GM12878 (cell line): Measurements from ENCODE around the gene LIX1L. TPM values are rescaled to one million over a fixed set of nuclear protein-coding genes. Genes with fewer than 3 reads are reported as not detected.

Experiments
- ATAC-seq: fragments of 200-7000 bp; cut with Tn5 transposase; 3 replicates; pipeline ENCODE4 v1.9.1; 2020; ENCODE audit warnings: mild to moderate bottlenecking, moderate library complexity
- BruUV-seq: library from RNA; stranded (reverse); fragments of 400-500 nt; replicated peaks from 2 replicates; lab custom pipeline; 2021; lab: Mats Ljungman, UMichigan
- CTCF ChIA-PET: fragments of 300-600 bp; sonication (Branson Sonifier 250); formaldehyde crosslinking; extraction: SDS; loops from one replicate; lab custom pipeline; 2021; ENCODE audit warnings: inconsistent platforms; lab: Yijun Ruan, JAX
- POLR2A ChIA-PET: fragments of 350-600 bp; formaldehyde crosslinking; extraction: SDS; loops from one replicate; lab custom pipeline; 2021; ENCODE audit warnings: inconsistent platforms; lab: Charles Lee
- RAD21 ChIA-PET: fragments of 300-600 bp; sonication (Branson Sonifier 250); formaldehyde crosslinking; loops from one replicate; lab custom pipeline; 2023; ENCODE audit warnings: antibody characterized with exemption; ENCODE audit not compliant: unreplicated experiment; lab: Charles Lee
- SMC1A ChIA-PET: fragments of 300-600 bp; sonication (Branson Sonifier 250); formaldehyde crosslinking; loops from one replicate; lab custom pipeline; 2023; ENCODE audit not compliant: unreplicated experiment, uncharacterized antibody; lab: Charles Lee
- DNase-seq: peaks from one replicate; pipeline ENCODE4 v3.0.0-alpha.2; 2011; ENCODE audit warnings: low read depth, low spot score
- FAIRE-seq: peaks from 3 replicates; lab custom pipeline; 2011; peaks lifted over from hg19 to GRCh38; lab: Jason Lieb, UNC
- H2AFZ ChIP-seq: 2 replicates; pipeline ENCODE4 v1.6.0; 2011; ENCODE audit warnings: low read depth, low read length, control low read depth; ENCODE audit not compliant: control insufficient read depth
- H3K27ac ChIP-seq: 2 replicates; pipeline ENCODE4 v1.5.1; 2011; ENCODE audit warnings: control low read depth; ENCODE audit not compliant: control insufficient read depth, insufficient read depth
- H3K27me3 ChIP-seq, 2 experiments: replicated peaks in 1 of 2; 2 replicates each; pipeline versions ENCODE4 v1.6.0 to v1.6.1; 2011; ENCODE audit warnings: low read length in 1 of 2; ENCODE audit not compliant: control insufficient read depth in 2 of 2, insufficient read depth in 2 of 2
- H3K36me3 ChIP-seq, 2 experiments: 2 replicates each; pipeline ENCODE4 v1.5.1; 2011; ENCODE audit warnings: low read length in 1 of 2; ENCODE audit not compliant: control insufficient read depth in 2 of 2, insufficient read depth in 2 of 2
- H3K4me1 ChIP-seq: 2 replicates; pipeline ENCODE4 v1.6.1; 2011; ENCODE audit warnings: mild to moderate bottlenecking, low read length, moderate library complexity, mixed read lengths; ENCODE audit not compliant: control insufficient read depth, insufficient read depth
- H3K4me2 ChIP-seq: 2 replicates; pipeline ENCODE4 v1.6.0; 2011; ENCODE audit warnings: control low read depth; ENCODE audit not compliant: control insufficient read depth, insufficient read depth
- H3K4me3 ChIP-seq: fragments of 200-600 bp; sonication (generic); 2 replicates; pipeline ENCODE4 v1.5.1; 2016
- H3K79me2 ChIP-seq: 2 replicates; pipeline ENCODE4 v1.6.0; 2011; ENCODE audit warnings: low read length; ENCODE audit not compliant: control insufficient read depth, insufficient read depth
- H3K9ac ChIP-seq: 2 replicates; pipeline ENCODE4 v1.8.0; 2011; ENCODE audit warnings: low read length, control low read depth, mixed read lengths; ENCODE audit not compliant: control insufficient read depth, insufficient read depth
- H3K9me3 ChIP-seq: replicated peaks from 3 replicates; pipeline ENCODE4 v1.5.1; 2011; ENCODE audit warnings: mild to moderate bottlenecking, low read length; ENCODE audit not compliant: control insufficient read depth, insufficient read depth
- H4K20me1 ChIP-seq: 2 replicates; pipeline ENCODE4 v1.6.0; 2011; ENCODE audit not compliant: control insufficient read depth, insufficient read depth
- CEBPB ChIP-seq, 2 experiments: fragments of 150-350 bp in 1 of 2; IDR thresholded peaks; 2 replicates each; pipeline ENCODE4 v1.6.1; 2012 to 2014; ENCODE audit warnings: low read depth in 2 of 2, low read length in 2 of 2, borderline replicate concordance in 1 of 2, inconsistent platforms in 1 of 2
- JUNB ChIP-seq: IDR thresholded peaks from 2 replicates; pipeline ENCODE4 v1.6.1; 2016; ENCODE audit warnings: antibody characterized with exemption, mild to moderate bottlenecking
- NBN ChIP-seq: fragments of 450-650 bp; IDR thresholded peaks from 2 replicates; pipeline ENCODE4 v1.6.1; 2016
- NRF1 ChIP-seq: conservative IDR thresholded peaks from 2 replicates; pipeline ENCODE4 v1.6.1; 2011; ENCODE audit warnings: mild to moderate bottlenecking, low read depth, low read length, improper control_type of control experiment
- RCOR1 ChIP-seq: conservative IDR thresholded peaks from 2 replicates; pipeline ENCODE4 v1.6.1; 2012; ENCODE audit warnings: low read depth, low read length, improper control_type of control experiment
- STAT1 ChIP-seq: fragments of 450-650 bp; conservative IDR thresholded peaks from 2 replicates; pipeline ENCODE4 v1.6.1; 2014; ENCODE audit warnings: antibody characterized with exemption, mild to moderate bottlenecking
- TBL1XR1 ChIP-seq: IDR thresholded peaks from 2 replicates; pipeline ENCODE4 v1.6.1; 2012; ENCODE audit warnings: low read depth, low read length, improper control_type of control experiment
- ZBED1 ChIP-seq: IDR thresholded peaks from 2 replicates; pipeline ENCODE4 v1.6.1; 2016; ENCODE audit warnings: borderline replicate concordance
- WGBS: methylation state at CpG from one replicate; pipeline ENCODE4 v1.1.6; 2016; ENCODE audit warnings: low lambda C conversion rate; ENCODE audit not compliant: insufficient replicate concordance, insufficient coverage; ENCODE audit errors: missing lambda C conversion rate; 5-methylcytosine and 5-hydroxymethylcytosine counted together
- in situ Hi-C: fragments of 300-500 bp; cut with MboI; formaldehyde crosslinking; loops from 9 replicates; pipeline ENCODE4 v1.14.3; 2018; ENCODE audit warnings: mixed read lengths
- intact Hi-C: fragments of 100-400 bp; cut with micrococcal nuclease; formaldehyde crosslinking; loops from one replicate; pipeline ENCODE4 v1.14.2; 2022; ENCODE audit not compliant: unreplicated experiment
- polyA plus RNA-seq, 11 experiments: library from polyadenylated mRNA; depleted of rRNA in 4 of 11; unstranded in 6 of 11; stranded (reverse) in 5 of 11; fragments of >200 nt; fragmentation: Nextera tagmentation in 4 of 11; fragmentation: Illumina TruSeq in 1 of 11; extraction: Ambion mirVana in 4 of 11; extraction: Trizol in 1 of 11; gene quantifications; 1 replicate in 1 of 11; 2 replicates in 10 of 11; pipeline versions ENCODE4 v1.2.1 to v1.2.3, GENCODE V29; 2011 to 2016; ENCODE audit warnings: inconsistent platforms in 2 of 11, missing spikeins in 2 of 11, low read depth in 1 of 11
- total RNA-seq, 4 experiments: library from RNA; depleted of rRNA in 3 of 4; stranded (reverse); fragments of >200 nt in 3 of 4; fragmentation: Illumina TruSeq in 1 of 4; extraction: Trizol in 1 of 4; gene quantifications; 2 replicates each; pipeline versions ENCODE4 v1.2.1 to v1.2.3, GENCODE V29; 2013 to 2021
- TF ChIP-seq, protein P1 (sequence below): fragments of 450-650 bp; IDR thresholded peaks from 2 replicates; pipeline ENCODE4 v1.6.1; 2014; ENCODE audit warnings: mild to moderate bottlenecking
- TF ChIP-seq, protein P2 (sequence below): IDR thresholded peaks from 2 replicates; pipeline ENCODE4 v1.6.1; 2011; ENCODE audit warnings: mild to moderate bottlenecking, low read depth, low read length, moderate library complexity; ENCODE audit not compliant: insufficient replicate concordance

The LIX1L gene
- total and polyA plus RNA-seq, 10 of the 15 experiments (the other 5 are each of a cell fraction or from before 2014, with no cell fraction given): 5.5 to 48.2 (median 15.3) TPM

DNA sequence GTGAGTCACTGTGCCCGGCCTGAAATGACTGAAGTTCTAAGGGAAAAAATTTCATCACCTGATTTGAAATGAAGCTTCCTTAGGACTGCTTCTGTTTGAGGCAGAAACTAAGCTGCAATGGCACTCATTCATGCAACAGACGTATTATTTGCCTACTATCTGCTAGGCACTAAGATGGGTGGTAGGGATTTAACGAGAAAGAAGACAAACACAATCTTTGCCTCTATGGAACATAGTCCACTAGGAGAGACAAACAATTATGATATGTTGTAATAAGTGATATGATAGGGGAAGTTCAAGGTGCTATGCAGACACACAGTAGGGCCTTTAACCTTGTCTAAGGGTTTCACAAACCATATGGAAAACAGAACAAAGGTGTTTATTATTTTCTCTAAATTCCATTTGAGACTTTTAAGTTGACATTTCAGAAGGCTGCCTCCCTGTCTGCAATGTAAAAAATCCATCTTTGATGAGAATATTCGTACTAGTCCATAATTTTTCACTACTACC, 11.3 kb downstream of the LIX1L start:
- Histone ChIP-seq H3K9me3 (no peaks in the 10 kb centered on the region), H3K79me2 (no peaks in the 10 kb centered on the region; the same call in 1 of the 2 replicates), H3K4me3 (no peak overlapping the region), H3K4me1 (no peaks in the 10 kb centered on the region), H3K4me2 (no peak overlapping the region), H3K36me3 (peaks cover 0 to 10% of the 10 kb centered on the region in 2 experiments; a peak in 1 of 4 replicates), H3K27me3 (no peaks in the 10 kb centered on the region), H4K20me1 (no peaks in the 10 kb centered on the region), H3K9ac (no peak overlapping the region), H2AFZ (no peak overlapping the region), H3K27ac (no peak overlapping the region)
- WGBS: 95% methylated on average over 4 of the region's 4 CpGs
- TF ChIP-seq CEBPB (IDR thresholded peaks at IDR 0.05; ENCODE audit: borderline replicate concordance in 1 of 2, low read depth in 2 of 2, low read length in 2 of 2) (no peak), JUNB (no peak), NRF1 (no peak), ZBED1 (no peak), STAT1 (no peak), RCOR1 (no peak), NBN (no peak), TBL1XR1 (no peak)
- TF ChIP-seq, protein P1, sequence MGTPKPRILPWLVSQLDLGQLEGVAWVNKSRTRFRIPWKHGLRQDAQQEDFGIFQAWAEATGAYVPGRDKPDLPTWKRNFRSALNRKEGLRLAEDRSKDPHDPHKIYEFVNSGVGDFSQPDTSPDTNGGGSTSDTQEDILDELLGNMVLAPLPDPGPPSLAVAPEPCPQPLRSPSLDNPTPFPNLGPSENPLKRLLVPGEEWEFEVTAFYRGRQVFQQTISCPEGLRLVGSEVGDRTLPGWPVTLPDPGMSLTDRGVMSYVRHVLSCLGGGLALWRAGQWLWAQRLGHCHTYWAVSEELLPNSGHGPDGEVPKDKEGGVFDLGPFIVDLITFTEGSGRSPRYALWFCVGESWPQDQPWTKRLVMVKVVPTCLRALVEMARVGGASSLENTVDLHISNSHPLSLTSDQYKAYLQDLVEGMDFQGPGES: no peak
- TF ChIP-seq, protein P2, sequence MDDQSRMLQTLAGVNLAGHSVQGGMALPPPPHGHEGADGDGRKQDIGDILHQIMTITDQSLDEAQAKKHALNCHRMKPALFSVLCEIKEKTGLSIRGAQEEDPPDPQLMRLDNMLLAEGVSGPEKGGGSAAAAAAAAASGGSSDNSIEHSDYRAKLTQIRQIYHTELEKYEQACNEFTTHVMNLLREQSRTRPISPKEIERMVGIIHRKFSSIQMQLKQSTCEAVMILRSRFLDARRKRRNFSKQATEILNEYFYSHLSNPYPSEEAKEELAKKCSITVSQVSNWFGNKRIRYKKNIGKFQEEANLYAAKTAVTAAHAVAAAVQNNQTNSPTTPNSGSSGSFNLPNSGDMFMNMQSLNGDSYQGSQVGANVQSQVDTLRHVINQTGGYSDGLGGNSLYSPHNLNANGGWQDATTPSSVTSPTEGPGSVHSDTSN: no peak
- RAD21 ChIA-PET: no interaction called here
- FAIRE-seq: no peak
- SMC1A ChIA-PET: no interaction called here
- in situ Hi-C loops: no loop called here
- BruUV-seq: no TSS peak
- CTCF ChIA-PET: no interaction called here
- POLR2A ChIA-PET: interaction anchor here (0.7 to 1.6 kb wide), 3 partner anchors 9 to 11 kb away, joined by 4 to 8 read pairs (median 7); partner anchors contain the start of gene LIX1L
- no peak for ATAC-seq
- DNase-seq: no peak
- intact Hi-C loops: no loop called here
